GM23338 (cell line): ENCODE results near the gene TSFM. TPM values are rescaled to one million over a fixed set of nuclear protein-coding genes. Genes with fewer than 3 reads are reported as not detected.

Experiments used
- CREB1 ChIP-seq: fragments of 250-450 bp; sonication (Bioruptor Pico); IDR thresholded peaks from 2 replicates; pipeline ENCODE4 v1.5.0; 2020; ENCODE audit warnings: low read depth, mild to moderate bottlenecking, moderate library complexity
- REST ChIP-seq: IDR thresholded peaks from one replicate; pipeline ENCODE4 v1.6.1; 2018; ENCODE audit warnings: antibody characterized with exemption; ENCODE audit not compliant: unreplicated experiment
- ZNF462 ChIP-seq: fragments of 250-450 bp; sonication (Bioruptor Pico); IDR thresholded peaks from 2 replicates; pipeline ENCODE4 v1.5.0; 2020; ENCODE audit warnings: mild to moderate bottlenecking, moderate library complexity
- polyA plus RNA-seq: library from polyadenylated mRNA; unstranded; fragments of >200 nt; fragmentation: Nextera tagmentation; extraction: Ambion mirVana; gene quantifications from 2 replicates; pipeline ENCODE4 v1.2.1, GENCODE V29; 2016
- total RNA-seq: library from RNA; depleted of rRNA; stranded (reverse); fragments of >200 nt; shearing (Covaris generic); gene quantifications from 2 replicates; pipeline ENCODE4 v1.2.3, GENCODE V29; 2014

Gene TSFM
- total and polyA plus RNA-seq, 2 experiments from 2014 or later = 29.5 to 43.1 TPM

- TF ChIP-seq CREB1 (CRISPR knock-in tag) (no peak), ZNF462 (no peak), REST (no peak)
Measured at GRCh38 chr12:57837864-57838562, 55.4 kb downstream of the TSFM start (continued).
